Activated CD8-positive, alpha-beta memory T cell treated with anti-CD3 and anti-CD28 coated beads, Interleukin-2, amount 10 ng/mL, durations not matched to agents 7 days and 5 days (primary cell): ENCODE measurements around the gene CDC14C. TPM values are rescaled to one million over a fixed set of nuclear protein-coding genes. Genes with fewer than 3 reads are reported as not detected.
"Not testable (repeated sequence)": the region's sequence is repeated elsewhere in the genome, so short reads cannot be mapped to it uniquely, and the experiment has no call there.

Source experiments
- ATAC-seq: fragments of 150-1000 bp; cut with Tn5 transposase; one replicate; pipeline ENCODE4 v1.10.0; 2021; ENCODE audit warnings: moderate library complexity
- CTCF ChIA-PET: fragments of 350-600 bp; sonication (Branson Sonifier 250); formaldehyde crosslinking; loops from one replicate; lab custom pipeline; 2021; ENCODE audit warnings: antibody characterized with exemption; lab: Charles Lee
- DNase-seq: peaks from one replicate; pipeline ENCODE4 v3.0.0-alpha.2; 2020
- H3K27ac Mint-ChIP-seq: one replicate; pipeline ENCODE4 v1.8.0; 2021; ENCODE audit warnings: mild to moderate bottlenecking, mixed read lengths
- H3K27me3 Mint-ChIP-seq: one replicate; pipeline ENCODE4 v1.8.0; 2021; ENCODE audit warnings: mixed read lengths
- H3K36me3 Mint-ChIP-seq: one replicate; pipeline ENCODE4 v1.8.0; 2021; ENCODE audit warnings: mild to moderate bottlenecking, mixed read lengths
- H3K4me1 Mint-ChIP-seq: one replicate; pipeline ENCODE4 v1.8.0; 2021; ENCODE audit warnings: mixed read lengths
- H3K4me3 Mint-ChIP-seq: one replicate; pipeline ENCODE4 v1.8.0; 2021; ENCODE audit warnings: mild to moderate bottlenecking, moderate library complexity, mixed read lengths
- H3K9me3 Mint-ChIP-seq: one replicate; pipeline ENCODE4 v1.8.0; 2022; ENCODE audit warnings: low read depth, mixed read lengths
- total RNA-seq, 2 experiments: library from RNA; stranded (reverse); gene quantifications; one replicate each; pipeline ENCODE4 v1.2.3, GENCODE V29; 2021

CDC14C gene
- not detected for total RNA-seq

DNA sequence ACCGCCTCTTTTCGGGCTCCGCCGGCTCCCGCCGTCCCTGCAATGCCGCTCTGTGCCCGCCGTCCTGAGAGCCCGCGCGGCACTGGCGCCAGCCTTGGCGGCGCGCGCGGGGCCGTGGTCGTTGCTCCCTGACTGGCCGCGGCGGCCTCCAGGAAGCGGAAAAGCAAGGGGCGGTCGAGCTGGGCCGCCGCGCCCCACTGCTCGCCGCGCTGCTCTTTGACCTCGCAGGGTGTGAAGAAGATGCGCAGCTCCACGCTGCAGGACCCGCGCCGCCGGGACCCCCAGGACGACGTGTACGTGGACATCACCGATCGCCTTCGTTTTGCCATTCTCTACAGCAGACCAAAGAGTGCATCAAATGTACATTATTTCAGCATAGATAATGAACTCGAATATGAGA lies at the start of gene CDC14C:
CDC14C (plus strand) TSS at position 115 of the 400 bp plus-strand sequence; CDS start at position 241, 126 bp downstream.
- no peaks in the 10 kb centered on the region for H3K9me3 Mint-ChIP-seq
- no peak within 1 kb of the TSS for H3K4me3 Mint-ChIP-seq
- DNase-seq (no peak), ATAC-seq (no peak)
- H3K4me1 Mint-ChIP-seq = no peaks in the 10 kb centered on the region
- H3K36me3 Mint-ChIP-seq = no peaks in the 10 kb centered on the region
- CTCF ChIA-PET = no interaction called here
- no peaks in the 10 kb centered on the region for H3K27me3 Mint-ChIP-seq
- no peak within 1 kb of the TSS for H3K27ac Mint-ChIP-seq

DNA sequence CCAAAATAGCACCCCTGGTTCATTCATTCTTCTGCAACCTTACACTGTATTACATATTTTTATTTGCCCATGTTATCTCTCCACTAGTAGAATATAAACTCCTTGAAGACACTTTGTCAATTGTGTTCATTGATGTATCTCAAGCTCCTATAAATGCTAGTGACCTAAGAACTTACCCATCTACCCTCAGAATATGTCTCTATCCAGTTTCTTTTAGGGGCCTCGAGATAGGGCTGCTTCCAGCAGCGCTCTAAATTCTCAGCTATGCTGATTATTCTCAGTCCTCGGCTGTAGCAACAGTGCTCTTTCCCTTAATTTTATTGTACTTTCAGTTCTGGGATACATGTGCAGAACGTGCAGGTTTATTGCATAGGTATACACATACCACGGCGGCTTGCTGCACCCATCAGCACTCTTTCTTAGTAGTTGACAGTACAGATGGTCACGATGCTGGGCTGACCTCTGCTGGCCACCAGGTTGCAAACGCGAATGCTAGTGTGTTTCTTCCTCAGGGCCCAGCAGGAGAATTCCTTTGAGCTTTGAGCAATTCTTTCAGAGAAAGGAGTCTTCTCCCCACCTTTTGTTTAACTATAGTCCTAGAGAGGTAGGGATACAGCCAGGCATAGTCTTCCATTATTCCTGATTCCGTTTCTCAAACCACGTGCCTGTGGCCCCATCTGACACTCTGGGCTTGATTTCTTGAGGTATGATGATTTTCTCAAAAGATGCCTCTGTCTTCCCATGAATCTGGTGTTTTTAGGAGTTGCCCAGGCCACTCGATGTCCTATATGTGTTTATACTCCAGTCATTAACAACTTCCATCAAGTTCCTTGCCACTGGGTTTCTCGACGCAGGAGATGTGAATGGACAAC lies 49.1 kb upstream of the CDC14C start:
- no peak overlapping the region for H3K27ac Mint-ChIP-seq
- H3K4me3 Mint-ChIP-seq = no peak overlapping the region
- no peaks in the 10 kb centered on the region for H3K4me1 Mint-ChIP-seq
- ATAC-seq (no peak), DNase-seq (no peak)
- CTCF ChIA-PET = no interaction called here
- H3K9me3 Mint-ChIP-seq = no peaks in the 10 kb centered on the region
- H3K36me3 Mint-ChIP-seq = no peaks in the 10 kb centered on the region
- no peaks in the 10 kb centered on the region for H3K27me3 Mint-ChIP-seq

DNA sequence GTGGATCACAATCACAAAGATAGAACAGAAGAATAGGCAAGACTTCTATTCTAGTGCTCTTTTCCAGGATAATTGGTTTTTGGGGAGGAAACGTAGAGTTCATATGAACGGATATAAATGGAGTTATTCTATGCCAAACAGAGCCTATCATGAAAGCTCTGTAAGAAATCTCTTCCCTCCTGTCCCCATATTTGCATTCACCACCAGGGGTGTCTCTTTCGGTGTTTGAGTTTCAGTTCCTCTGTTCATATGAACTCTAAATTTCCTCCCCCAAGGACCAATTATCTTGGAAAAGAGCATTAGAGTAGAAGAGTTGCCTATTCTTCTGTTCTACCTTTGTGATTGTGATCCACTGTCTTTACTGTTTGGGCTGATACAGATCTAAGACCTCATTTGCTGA lies 48.3 kb upstream of the CDC14C start:
- H3K27me3 Mint-ChIP-seq = no peaks in the 10 kb centered on the region
- DNase-seq (no peak), ATAC-seq (no peak)
- no peaks in the 10 kb centered on the region for H3K36me3 Mint-ChIP-seq
- CTCF ChIA-PET = no interaction called here
- no peaks in the 10 kb centered on the region for H3K9me3 Mint-ChIP-seq
- no peak overlapping the region for H3K4me3 Mint-ChIP-seq
- no peaks in the 10 kb centered on the region for H3K4me1 Mint-ChIP-seq
- H3K27ac Mint-ChIP-seq = no peak overlapping the region

- no peaks in the 10 kb centered on the region for H3K27me3 Mint-ChIP-seq
- no peak for ATAC-seq
- CTCF ChIA-PET = no interaction called here
- H3K36me3 Mint-ChIP-seq = no peaks in the 10 kb centered on the region
- DNase-seq = no peak
- H3K9me3 Mint-ChIP-seq = no peaks in the 10 kb centered on the region
- H3K4me3 Mint-ChIP-seq = no peak overlapping the region
- no peaks in the 10 kb centered on the region for H3K4me1 Mint-ChIP-seq
- H3K27ac Mint-ChIP-seq = no peak overlapping the region
Observed at GRCh38 chr7:48880851-48881250, 43.5 kb upstream of the CDC14C start.

DNA sequence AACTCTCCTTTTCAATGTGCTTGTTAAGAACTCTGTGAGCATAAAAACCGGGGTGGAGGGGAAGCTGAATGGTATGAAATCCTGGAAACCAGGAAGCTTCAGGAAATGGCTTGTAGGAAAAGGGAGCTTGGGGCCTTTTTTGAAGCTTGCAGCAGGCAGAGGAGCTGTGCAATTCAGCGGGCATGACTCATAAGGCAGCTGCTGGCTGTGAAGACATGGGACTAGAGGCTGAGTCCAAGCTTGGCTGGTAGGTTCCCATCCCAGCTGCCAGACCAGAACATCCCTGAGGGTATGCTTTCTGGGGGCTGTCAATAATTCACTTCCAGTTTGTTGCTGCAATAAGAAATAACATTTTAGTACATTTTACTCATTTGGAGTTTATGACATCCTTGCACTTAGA lies 36.8 kb upstream of the CDC14C start:
- no peak for ATAC-seq
- no peak for DNase-seq
- Mint-ChIP-seq H3K4me1 (no peaks in the 10 kb centered on the region), H3K27ac (no peak overlapping the region), H3K9me3 (peaks cover 5% of the 10 kb centered on the region), H3K36me3 (no peaks in the 10 kb centered on the region), H3K27me3 (no peaks in the 10 kb centered on the region), H3K4me3 (no peak overlapping the region)
- CTCF ChIA-PET = no interaction called here

- CTCF ChIA-PET = no interaction called here
- no peak overlapping the region for H3K27ac Mint-ChIP-seq
- no peak for ATAC-seq
- H3K4me3 Mint-ChIP-seq = no peak overlapping the region
- no peaks in the 10 kb centered on the region for H3K27me3 Mint-ChIP-seq
- peaks cover 5% of the 10 kb centered on the region for H3K9me3 Mint-ChIP-seq
- no peaks in the 10 kb centered on the region for H3K4me1 Mint-ChIP-seq
- no peaks in the 10 kb centered on the region for H3K36me3 Mint-ChIP-seq
- no peak for DNase-seq
Observed at GRCh38 chr7:48894574-48894973, 29.8 kb upstream of the CDC14C start.

DNA sequence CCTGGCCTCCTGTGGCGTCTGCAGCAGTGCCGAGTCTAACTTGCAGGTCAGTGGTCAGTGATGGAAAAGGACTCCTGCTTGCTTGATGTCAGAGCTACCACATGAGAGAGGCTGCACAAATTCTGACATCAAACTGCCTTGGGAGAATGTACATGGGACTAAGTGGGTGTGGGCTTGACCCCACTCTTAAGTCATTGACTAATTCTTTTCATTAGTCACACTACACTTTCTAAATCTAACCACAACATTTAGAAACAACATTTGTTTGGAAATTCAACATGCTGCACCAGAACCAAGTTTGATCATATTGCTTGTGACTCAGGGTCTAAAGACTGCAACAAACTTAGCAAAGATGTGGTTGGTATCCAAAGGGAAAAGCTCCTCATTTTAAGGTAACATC lies 24.4 kb upstream of the CDC14C start:
- CTCF ChIA-PET = no interaction called here
- no peak for DNase-seq
- Mint-ChIP-seq H3K4me1 (no peaks in the 10 kb centered on the region), H3K4me3 (no peak overlapping the region), H3K27ac (no peak overlapping the region), H3K9me3 (peaks cover 5% of the 10 kb centered on the region), H3K27me3 (no peaks in the 10 kb centered on the region), H3K36me3 (no peaks in the 10 kb centered on the region)
- no peak for ATAC-seq

DNA sequence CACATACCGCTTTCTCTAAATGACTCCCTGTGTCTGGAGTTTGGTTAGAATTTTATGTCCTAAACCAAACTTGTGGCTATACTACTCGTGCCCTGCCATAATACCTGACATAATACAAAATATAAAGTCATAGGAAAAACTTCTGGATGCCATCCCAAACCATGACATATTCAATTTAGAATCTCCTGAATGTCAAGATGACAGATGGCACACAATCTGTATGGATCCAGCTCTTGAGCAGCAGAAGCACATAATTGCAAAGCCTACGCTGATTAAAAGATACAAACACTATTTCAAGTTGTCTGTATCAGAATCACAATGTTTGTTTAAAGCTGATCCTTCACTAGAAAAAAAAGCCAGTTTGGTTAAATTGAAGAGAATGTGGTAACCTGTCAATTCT lies 22.4 kb upstream of the CDC14C start:
- CTCF ChIA-PET = no interaction called here
- no peak for ATAC-seq
- peaks cover 7% of the 10 kb centered on the region for H3K9me3 Mint-ChIP-seq
- H3K27me3 Mint-ChIP-seq = no peaks in the 10 kb centered on the region
- H3K4me3 Mint-ChIP-seq = no peak overlapping the region
- H3K27ac Mint-ChIP-seq = no peak overlapping the region
- H3K4me1 Mint-ChIP-seq = no peaks in the 10 kb centered on the region
- DNase-seq = no peak
- H3K36me3 Mint-ChIP-seq = no peaks in the 10 kb centered on the region

DNA sequence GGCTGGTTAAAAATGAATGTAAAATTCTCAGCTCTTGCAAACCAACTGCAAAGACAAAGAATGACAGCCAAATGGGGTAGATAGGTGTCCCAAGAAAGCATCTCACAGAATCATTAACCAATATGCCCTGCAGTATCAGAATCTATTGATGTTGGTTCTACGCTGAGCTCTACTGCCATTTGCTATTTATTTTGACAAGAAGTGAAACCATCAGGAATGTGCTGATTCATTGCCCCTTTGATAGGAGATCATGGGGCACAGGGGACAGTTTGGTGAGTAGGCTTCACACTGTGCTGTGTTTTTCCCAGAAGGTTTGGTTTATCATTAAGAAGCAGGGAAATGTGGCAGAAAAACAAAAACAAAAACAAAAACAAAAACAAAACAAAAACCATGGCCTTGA lies 19.4 kb upstream of the CDC14C start:
- CTCF ChIA-PET = no interaction called here
- ATAC-seq (no peak), DNase-seq (no peak)
- peaks cover 7% of the 10 kb centered on the region for H3K9me3 Mint-ChIP-seq
- H3K4me3 Mint-ChIP-seq = no peak overlapping the region
- no peaks in the 10 kb centered on the region for H3K36me3 Mint-ChIP-seq
- no peaks in the 10 kb centered on the region for H3K4me1 Mint-ChIP-seq
- H3K27ac Mint-ChIP-seq = no peak overlapping the region
- no peaks in the 10 kb centered on the region for H3K27me3 Mint-ChIP-seq

GRCh38 chr7:48905686-48906085 lies 18.7 kb upstream of the CDC14C start:
- H3K27me3 Mint-ChIP-seq, CTCF ChIA-PET, H3K9me3 Mint-ChIP-seq, H3K4me3 Mint-ChIP-seq, H3K36me3 Mint-ChIP-seq, DNase-seq, H3K27ac Mint-ChIP-seq, H3K4me1 Mint-ChIP-seq, ATAC-seq: not testable (repeated sequence)

DNA sequence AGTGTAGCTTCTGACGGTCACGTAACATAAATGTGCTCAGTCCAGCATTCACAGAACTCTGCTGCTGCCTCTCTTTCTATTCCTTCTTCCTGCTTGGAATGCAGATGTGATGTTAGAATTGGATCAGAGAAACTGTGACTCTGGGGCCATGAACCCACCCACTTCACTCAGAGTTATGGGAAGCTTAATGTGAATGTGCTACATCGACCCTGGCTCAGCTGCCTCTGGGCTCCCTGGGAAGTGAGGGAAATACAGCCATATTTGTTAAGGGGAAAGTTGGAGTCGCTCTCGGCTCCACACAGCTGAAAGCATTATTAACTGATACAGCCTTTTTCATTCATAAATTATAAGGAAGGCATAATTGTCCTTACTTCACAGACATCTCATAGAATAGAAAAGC lies 14.5 kb upstream of the CDC14C start:
- H3K27ac Mint-ChIP-seq, CTCF ChIA-PET, H3K4me1 Mint-ChIP-seq, H3K27me3 Mint-ChIP-seq, H3K4me3 Mint-ChIP-seq, H3K36me3 Mint-ChIP-seq, ATAC-seq, DNase-seq, H3K9me3 Mint-ChIP-seq: not testable (repeated sequence)

GRCh38 chr7:48931481-48931880 lies 7.1 kb downstream of the CDC14C start:
- no peaks in the 10 kb centered on the region for H3K9me3 Mint-ChIP-seq
- no peaks in the 10 kb centered on the region for H3K36me3 Mint-ChIP-seq
- ATAC-seq (no peak), DNase-seq (no peak)
- CTCF ChIA-PET = no interaction called here
- H3K27me3 Mint-ChIP-seq = no peaks in the 10 kb centered on the region
- H3K4me3 Mint-ChIP-seq = no peak overlapping the region
- H3K4me1 Mint-ChIP-seq = no peaks in the 10 kb centered on the region
- H3K27ac Mint-ChIP-seq = no peak overlapping the region

GRCh38 chr7:48932126-48932910 lies 8.0 kb downstream of the CDC14C start:
- DNase-seq (no peak), ATAC-seq (no peak)
- Mint-ChIP-seq H3K4me1 (no peaks in the 10 kb centered on the region), H3K4me3 (no peak overlapping the region), H3K36me3 (no peaks in the 10 kb centered on the region), H3K9me3 (peaks cover 3% of the 10 kb centered on the region), H3K27me3 (no peaks in the 10 kb centered on the region), H3K27ac (no peak overlapping the region)
- CTCF ChIA-PET = no interaction called here

DNA sequence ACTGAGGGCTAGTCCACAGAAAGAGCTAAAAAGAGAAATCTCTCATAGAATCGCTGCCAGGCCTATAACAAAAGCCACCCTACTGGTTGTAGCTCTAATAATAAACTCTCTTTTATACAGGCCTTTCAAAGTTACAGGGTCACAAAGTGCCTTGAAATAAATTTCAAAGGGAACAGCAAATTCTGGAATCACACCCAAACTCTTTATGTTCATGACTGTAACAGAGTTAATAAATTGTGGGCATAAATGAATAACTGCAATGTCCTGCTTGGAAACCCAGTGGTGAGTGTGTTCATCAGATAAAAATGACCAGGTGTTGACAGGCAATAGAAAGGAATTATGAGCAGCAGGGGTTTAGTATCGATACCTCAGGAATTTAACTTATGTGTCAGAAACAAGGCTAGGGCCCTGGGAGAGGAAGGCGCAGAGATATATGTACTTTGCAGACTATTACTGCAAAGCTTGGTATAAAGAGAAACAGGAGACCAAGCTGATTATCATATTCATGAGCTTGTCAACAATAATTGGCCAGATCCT lies 9.3 kb downstream of the CDC14C start:
- Mint-ChIP-seq H3K4me3 (no peak overlapping the region), H3K4me1 (no peaks in the 10 kb centered on the region), H3K9me3 (peaks cover 3% of the 10 kb centered on the region), H3K36me3 (no peaks in the 10 kb centered on the region), H3K27ac (no peak overlapping the region), H3K27me3 (no peaks in the 10 kb centered on the region)
- ATAC-seq (no peak), DNase-seq (no peak)
- CTCF ChIA-PET = no interaction called here
